Hematopoietic multipotent progenitor cell treated with erythropoietin and hydrocortisone succinate and interleukin-3 and kit ligand, for 17 days (in vitro differentiated cells): ENCODE results near the gene PRM1.

Experiments
- DNase-seq: peaks from one replicate; pipeline ENCODE4 v3.0.0-alpha.2; 2015; ENCODE audit warnings: low spot score

The PRM1 gene

GRCh38 chr16:11280616-11281522 is at the start of gene PRM1:
Gene PRM1 (minus strand): TSS chr16:11281330. CDS start chr16:11281238, 92 bp downstream.
- DNase-seq: no peak

- DNase-seq: no peak
These were observed 49.6 kb upstream of the PRM1 start for GRCh38 chr16:11330526-11331237.

- DNase-seq: no peak
These were observed 48.8 kb upstream of the PRM1 start for GRCh38 chr16:11329891-11330290.

- no peak for DNase-seq
These were observed 48.0 kb upstream of the PRM1 start for GRCh38 chr16:11329071-11329491.

GRCh38 chr16:11328172-11329070 is 47.3 kb upstream of the PRM1 start:
- no peak for DNase-seq

- no peak for DNase-seq
These were observed 46.4 kb upstream of the PRM1 start for GRCh38 chr16:11327277-11328171.

- DNase-seq: no peak
These were observed 45.7 kb upstream of the PRM1 start for GRCh38 chr16:11326737-11327276.

GRCh38 chr16:11326084-11326736 is 45.1 kb upstream of the PRM1 start:
- no peak for DNase-seq

- no peak for DNase-seq
These were observed 44.4 kb upstream of the PRM1 start for GRCh38 chr16:11325404-11326083.

- DNase-seq: no peak
These were observed 42.6 kb upstream of the PRM1 start for GRCh38 chr16:11323551-11324336.

- DNase-seq: no peak
These were observed 41.7 kb upstream of the PRM1 start for GRCh38 chr16:11322823-11323222.

- no peak for DNase-seq
These were observed 40.5 kb upstream of the PRM1 start for GRCh38 chr16:11321662-11322061.

GRCh38 chr16:11320170-11320569 is 39.0 kb upstream of the PRM1 start:
- no peak for DNase-seq

- DNase-seq: peak; percentile 47
These were observed 38.5 kb upstream of the PRM1 start for GRCh38 chr16:11319529-11320146.

- DNase-seq: no peak
These were observed 37.7 kb upstream of the PRM1 start for GRCh38 chr16:11318817-11319216.

- no peak for DNase-seq
These were observed 35.3 kb upstream of the PRM1 start for GRCh38 chr16:11316331-11317015.

- no peak for DNase-seq
These were observed 34.4 kb upstream of the PRM1 start for GRCh38 chr16:11315510-11315909.
